ENCODE measurements around the gene TBC1D24. TPM values are rescaled to one million over a fixed set of nuclear protein-coding genes. Genes with fewer than 3 reads are reported as not detected.
A peak's percentile ranks its signal among the peaks of the same experiment; 100 is the strongest.

Gene TBC1D24
- total and polyA plus RNA-seq, 9 of the 15 experiments (the other 6 are each of a cell fraction or from before 2014, with no cell fraction given) = 1.7 to 22.6 (median 7.2) TPM

DNA sequence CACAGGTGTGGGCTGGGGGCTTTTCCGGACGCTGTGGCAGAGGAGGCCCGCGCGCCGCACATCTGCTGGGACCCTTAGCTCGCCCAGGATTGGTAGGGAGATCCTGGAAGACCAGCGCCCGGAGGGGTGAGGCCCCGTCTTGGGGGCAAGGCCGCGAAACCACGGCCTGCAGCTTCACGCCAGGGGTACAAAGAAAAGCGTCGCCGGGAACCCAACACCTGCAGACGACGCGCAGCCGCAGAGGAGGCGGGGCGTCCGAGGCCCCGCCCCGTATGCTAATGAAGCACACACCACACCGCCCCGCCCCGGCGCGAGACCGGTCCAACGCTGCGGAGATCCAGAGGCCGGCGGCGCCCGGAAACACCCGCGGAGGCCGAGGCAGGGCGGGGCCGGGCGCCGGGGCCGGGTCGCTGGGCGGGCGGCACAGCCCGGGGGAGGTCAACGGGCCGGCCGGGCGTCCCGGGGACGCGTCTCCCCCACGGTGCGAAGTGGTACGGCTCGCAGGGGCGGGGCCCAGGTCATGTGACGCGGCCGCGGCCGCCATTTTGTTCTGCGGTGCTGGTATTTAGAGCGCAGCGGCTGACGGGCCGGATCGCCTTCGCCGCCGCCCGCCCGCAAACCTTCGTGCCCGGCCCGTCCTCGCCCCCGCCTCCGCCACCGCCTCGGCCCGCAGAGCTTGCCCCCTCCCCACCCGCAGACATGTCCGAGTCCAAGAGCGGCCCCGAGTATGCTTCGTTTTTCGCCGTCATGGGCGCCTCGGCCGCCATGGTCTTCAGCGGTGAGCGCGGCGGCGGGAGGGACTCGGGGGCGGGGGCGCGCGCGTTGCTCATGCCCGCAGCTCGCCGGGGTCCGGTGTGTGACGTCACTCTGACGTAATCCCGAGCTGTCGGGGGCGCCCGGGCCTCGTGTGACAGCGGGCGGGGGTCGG lies 38.7 kb downstream of the TBC1D24 start, which contains the start of gene ATP6V0C (continued):
- TF ChIP-seq HEY1 (CRISPR knock-in tag; IDR thresholded peaks at IDR 0.05; ENCODE audit: borderline replicate concordance) (no peak), MCM5 (IDR thresholded peaks at IDR 0.05; ENCODE audit: low read depth) (no peak), ELF4 (CRISPR knock-in tag; IDR thresholded peaks at IDR 0.05) (no peak), PYGO2 (tag; IDR thresholded peaks at IDR 0.05) (no peak), ZNF507 (tag; conservative IDR thresholded peaks at IDR 0.05) (no peak), ZSCAN29 (IDR thresholded peaks at IDR 0.05) (no peak), PHF20 (IDR thresholded peaks at IDR 0.05; ENCODE audit: partially characterized antibody) (peak; percentile 76), HLTF (IDR thresholded peaks at IDR 0.05) (no peak), RBM14 (IDR thresholded peaks at IDR 0.05; ENCODE audit: borderline replicate concordance, insufficient read depth, low read depth, low read length) (no peak), ZNF75A (CRISPR knock-in tag; IDR thresholded peaks at IDR 0.05) (no peak), FOXK2 (conservative IDR thresholded peaks at IDR 0.05 in 1 of 2, IDR thresholded peaks at IDR 0.05 in 1 of 2; ENCODE audit: low read depth in 2 of 2) (peak in 1 of 2 experiments; percentile 92; a peak in 2 of 4 replicates), ZNF408 (CRISPR knock-in tag; IDR thresholded peaks at IDR 0.05; ENCODE audit: low read depth) (no peak), ZNF133 (CRISPR knock-in tag; IDR thresholded peaks at IDR 0.05) (no peak), ZNF584 (CRISPR knock-in tag; IDR thresholded peaks at IDR 0.05; ENCODE audit: low read depth) (no peak), PML (IDR thresholded peaks at IDR 0.05; ENCODE audit: low read length) (peak; percentile 72; the same call in 1 of the 2 replicates), VEZF1 (CRISPR knock-in tag; IDR thresholded peaks at IDR 0.05) (peak; percentile 76), DIDO1 (tag; IDR thresholded peaks at IDR 0.05; ENCODE audit: low read depth) (no peak), STAT5A (IDR thresholded peaks at IDR 0.05; ENCODE audit: borderline replicate concordance, low read length) (no peak), ZNF165 (CRISPR knock-in tag; IDR thresholded peaks at IDR 0.05; ENCODE audit: borderline replicate concordance) (no peak), ZNF518B (CRISPR knock-in tag; IDR thresholded peaks at IDR 0.05) (no peak), TAF15 (IDR thresholded peaks at IDR 0.05; ENCODE audit: low read depth, low read length) (no peak)
- TF ChIP-seq, protein P1, sequence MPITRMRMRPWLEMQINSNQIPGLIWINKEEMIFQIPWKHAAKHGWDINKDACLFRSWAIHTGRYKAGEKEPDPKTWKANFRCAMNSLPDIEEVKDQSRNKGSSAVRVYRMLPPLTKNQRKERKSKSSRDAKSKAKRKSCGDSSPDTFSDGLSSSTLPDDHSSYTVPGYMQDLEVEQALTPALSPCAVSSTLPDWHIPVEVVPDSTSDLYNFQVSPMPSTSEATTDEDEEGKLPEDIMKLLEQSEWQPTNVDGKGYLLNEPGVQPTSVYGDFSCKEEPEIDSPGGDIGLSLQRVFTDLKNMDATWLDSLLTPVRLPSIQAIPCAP (CRISPR knock-in tag; IDR thresholded peaks at IDR 0.05; ENCODE audit: borderline replicate concordance) = no peak
